ENCODE data around the gene DSTN.

- TF ChIP-seq POLR2A (IDR thresholded peaks at IDR 0.05) (no peak), CTCF (IDR thresholded peaks at IDR 0.05) (no peak)
Measured at GRCh38 chr20:17636523-17637412, 66.9 kb downstream of the DSTN start.

Data from breast epithelium (tissue), 3 donors.